Measurements from ENCODE around the gene ZDHHC11.
"Not testable (repeated sequence)": the region's sequence is repeated elsewhere in the genome, so short reads cannot be mapped to it uniquely, and the experiment has no call there.

Gene ZDHHC11

DNA sequence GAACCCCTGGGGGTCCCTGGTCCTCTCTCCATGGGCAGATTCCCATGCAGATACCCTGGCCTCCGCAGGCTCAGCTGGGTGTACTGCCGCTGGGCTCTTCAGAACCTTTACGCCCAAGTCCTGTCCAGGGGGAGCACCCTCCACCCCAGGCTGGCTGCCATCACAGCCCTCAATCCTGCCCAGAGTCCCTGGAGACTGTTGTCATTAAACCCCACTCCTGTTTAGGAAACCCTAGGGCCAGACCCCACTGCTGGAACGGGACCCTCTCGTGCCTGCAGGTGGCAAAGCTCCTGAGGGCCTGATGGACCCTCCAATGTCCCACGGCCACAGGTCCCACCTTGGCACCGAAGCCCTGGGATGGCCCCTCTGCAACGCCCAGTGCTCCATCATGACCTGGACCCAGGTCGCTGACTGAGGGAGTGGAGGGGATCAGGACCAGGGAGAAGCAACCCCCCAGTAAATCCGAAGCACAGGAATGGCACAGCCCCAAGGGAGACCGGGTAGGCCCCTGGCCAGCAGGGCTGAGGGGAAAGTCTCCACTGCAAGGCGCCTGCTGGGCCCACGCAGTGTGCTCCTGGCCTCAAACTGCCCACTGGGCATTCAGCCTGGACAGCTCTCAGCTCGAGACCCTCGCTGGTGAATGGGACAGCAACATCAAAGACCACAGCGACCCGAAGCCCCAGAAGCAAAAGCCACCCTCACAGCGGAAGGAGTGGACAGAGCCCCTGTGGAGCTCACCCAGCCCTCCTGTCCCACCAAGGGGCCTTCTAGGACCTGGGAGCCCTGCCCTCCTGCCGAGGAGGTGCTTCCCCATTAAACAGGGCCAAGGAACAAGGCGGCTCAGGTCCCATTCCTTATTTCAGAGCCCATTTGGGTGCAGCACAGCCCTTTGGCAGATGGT lies 74.6 kb downstream of the ZDHHC11 start:
- no peak for DNase-seq (ENCODE audit: low read depth in 2 of 2)

DNA sequence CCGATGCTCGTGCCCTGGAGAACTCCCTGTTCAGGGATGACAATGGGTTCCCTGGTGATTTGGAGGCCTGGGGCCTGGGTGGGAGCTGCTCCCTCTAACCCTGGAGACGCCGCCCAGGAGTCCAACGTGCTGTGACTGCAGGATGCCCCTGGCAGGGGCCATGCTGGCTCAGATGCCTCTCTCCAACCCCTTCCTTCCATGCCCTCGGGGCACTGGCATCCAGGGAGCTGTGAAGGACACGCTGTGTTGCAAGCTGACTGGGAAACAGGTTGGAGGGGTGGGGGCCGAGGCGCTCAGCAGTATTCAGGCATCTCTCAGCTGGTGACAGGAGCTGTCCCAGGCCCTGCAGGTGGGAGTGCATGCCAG lies 75.2 kb downstream of the ZDHHC11 start:
- DNase-seq (ENCODE audit: low read depth in 2 of 2), result not testable (repeated sequence)

DNA sequence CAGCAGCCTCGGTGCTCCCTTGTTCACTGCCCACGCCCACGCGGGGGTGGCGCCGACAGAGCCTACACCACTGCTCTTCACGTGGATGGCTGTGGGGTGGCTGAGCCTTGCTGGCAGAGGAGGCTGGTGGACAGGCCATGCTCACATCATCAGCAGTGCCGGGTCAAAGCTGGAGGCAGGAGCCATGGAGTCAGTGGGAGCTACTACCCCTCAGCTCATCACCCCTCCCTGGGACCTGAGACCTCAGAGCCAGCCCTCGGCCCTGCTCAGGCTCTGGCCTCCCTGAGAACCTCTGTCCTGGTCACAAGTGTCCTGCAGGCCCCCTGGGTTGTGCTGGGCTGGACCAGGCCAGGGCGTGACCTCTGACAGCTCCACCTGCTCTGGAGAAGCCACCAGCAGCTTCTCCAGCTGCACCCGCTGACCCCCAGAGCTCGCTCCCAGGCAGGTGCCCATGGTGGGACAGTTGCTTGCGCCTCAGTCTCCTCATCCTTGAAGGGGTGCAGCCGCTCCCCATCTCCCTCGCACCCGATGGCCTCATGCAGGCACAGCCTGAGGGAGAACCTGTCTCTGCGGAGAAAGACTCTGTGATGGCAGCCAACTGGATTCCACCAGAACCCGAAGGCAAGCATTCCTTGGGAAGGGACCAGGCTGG lies 75.8 kb downstream of the ZDHHC11 start:
- not testable (repeated sequence) for DNase-seq (ENCODE audit: low read depth in 2 of 2)

DNA sequence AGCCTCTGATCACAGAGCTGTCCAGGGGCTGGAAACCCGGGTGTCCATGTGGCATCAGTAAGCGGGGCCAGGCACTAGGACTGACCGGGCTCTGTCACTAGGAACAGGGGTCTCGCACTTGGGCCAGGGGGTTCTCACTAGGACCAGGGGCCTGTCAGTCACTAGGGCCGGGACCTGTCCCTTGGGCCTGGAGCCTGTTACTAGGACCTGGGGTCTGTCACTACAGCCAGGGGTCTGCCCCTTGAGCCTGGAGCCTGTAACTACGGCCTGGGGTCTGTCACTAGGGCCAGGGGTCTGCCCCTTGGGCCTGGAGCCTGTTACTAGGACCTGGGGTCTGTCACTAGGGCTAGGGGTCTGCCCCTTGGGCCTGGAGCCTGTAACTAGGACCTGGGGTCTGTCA lies 76.5 kb downstream of the ZDHHC11 start:
- DNase-seq (ENCODE audit: low read depth in 2 of 2), result not testable (repeated sequence)

DNA sequence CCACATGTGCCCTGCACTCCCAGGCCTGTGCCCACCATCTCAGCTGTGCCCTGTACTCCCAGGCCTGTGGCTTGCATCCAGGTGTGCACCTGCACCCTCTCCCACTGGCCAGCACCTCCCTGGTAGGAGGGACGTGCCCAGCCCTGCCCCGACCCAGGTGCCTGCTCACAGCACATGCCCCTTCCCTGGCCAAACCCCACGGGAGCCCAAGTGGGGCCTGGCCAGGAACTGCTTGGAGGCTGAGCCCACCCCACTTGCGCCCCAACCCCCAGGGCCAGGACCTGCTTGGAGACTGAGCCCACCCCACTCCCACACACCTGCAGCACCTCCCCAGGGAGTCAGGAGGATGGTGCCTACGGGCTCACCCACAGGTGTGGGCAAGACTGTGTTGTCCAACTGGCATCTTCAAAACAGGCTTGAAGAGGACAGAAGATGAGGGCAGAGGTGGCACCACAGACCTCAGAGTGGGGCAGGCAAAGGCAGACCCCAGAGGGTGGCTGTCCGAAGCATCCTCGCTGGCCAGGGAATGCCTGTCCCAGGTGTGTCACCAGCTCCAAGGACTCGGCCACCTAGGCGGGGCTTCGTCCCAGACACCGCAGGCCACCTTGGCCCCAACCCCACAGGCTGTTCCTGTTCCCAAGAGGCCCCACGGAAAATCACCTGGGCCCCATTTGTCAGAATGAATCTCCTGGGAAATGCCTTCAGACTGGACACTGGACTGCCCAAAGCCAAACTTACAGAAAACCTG lies 77.1 kb downstream of the ZDHHC11 start:
- DNase-seq (ENCODE audit: low read depth in 2 of 2), result no peak

DNA sequence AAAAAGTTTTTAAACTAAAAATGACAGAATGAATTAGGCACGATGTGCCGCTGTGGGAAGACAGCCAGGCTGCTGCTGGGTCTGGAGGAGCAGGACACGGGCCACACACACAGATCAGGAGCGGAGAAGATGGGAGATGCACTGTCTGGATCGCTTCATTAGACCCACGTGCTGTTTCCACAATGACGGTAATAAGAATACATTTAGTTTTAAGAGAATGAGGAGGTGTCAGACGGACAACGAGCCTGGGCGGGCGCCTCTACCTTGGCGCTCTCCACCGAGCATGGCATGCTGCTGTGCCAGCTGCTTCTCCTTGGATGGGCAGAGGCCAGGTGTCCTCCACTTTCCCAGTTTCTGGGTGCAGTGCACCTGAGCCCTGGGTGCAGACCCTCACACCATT lies 77.9 kb downstream of the ZDHHC11 start:
- DNase-seq (ENCODE audit: low read depth in 2 of 2), result not testable (repeated sequence)

DNA sequence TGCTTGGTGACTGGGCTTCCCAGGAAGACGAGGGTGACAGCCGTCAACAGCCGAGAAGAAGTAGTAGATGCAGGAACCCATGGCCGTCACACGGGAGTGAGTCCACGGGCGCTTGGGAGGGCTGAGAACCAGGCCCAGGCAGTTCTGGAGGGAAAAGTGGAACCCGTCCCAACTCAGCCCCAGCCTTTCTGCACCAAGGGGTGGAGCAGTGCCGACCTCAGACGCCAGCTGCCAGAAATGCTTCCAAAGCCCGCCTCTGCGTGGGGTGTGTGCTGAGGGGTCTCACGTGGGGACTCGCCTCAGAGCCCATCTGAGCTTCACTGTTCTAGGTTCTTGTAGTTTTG lies 78.3 kb downstream of the ZDHHC11 start:
- not testable (repeated sequence) for DNase-seq (ENCODE audit: low read depth in 2 of 2)

DNA sequence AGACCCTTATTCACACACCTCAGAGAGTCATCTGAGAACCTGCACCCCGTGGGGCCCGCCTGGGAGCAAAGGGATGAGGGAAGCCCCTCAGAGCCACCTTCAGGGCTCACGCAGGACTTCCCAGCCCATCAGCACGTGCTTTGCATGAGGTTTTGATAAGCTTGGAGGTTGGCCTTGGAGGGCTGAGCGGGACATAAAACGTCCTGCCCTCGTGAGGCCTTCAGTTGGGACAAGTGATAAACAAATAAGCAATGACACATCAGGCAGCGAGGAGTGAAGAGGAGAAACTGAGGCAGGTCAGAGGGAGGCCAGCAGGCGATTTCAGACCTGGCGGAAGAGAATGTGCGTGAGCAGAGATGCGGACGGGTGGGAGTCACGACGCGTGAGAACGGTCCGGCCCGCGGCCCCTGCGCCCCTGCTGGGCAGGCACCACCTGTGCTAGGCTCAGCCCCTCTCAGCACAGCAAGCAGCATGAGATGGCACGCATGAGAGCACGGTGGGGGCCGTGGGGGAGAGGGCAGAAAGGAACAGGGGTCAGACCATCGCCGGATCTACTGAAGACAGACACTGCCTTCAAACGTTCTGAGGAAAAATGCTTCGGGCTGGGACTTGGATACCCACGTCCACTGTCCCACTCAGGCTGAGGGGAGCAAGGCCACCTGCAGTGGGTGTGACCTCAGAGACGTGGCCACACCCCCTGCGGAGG lies 78.8 kb downstream of the ZDHHC11 start:
- not testable (repeated sequence) for DNase-seq (ENCODE audit: low read depth in 2 of 2)

DNA sequence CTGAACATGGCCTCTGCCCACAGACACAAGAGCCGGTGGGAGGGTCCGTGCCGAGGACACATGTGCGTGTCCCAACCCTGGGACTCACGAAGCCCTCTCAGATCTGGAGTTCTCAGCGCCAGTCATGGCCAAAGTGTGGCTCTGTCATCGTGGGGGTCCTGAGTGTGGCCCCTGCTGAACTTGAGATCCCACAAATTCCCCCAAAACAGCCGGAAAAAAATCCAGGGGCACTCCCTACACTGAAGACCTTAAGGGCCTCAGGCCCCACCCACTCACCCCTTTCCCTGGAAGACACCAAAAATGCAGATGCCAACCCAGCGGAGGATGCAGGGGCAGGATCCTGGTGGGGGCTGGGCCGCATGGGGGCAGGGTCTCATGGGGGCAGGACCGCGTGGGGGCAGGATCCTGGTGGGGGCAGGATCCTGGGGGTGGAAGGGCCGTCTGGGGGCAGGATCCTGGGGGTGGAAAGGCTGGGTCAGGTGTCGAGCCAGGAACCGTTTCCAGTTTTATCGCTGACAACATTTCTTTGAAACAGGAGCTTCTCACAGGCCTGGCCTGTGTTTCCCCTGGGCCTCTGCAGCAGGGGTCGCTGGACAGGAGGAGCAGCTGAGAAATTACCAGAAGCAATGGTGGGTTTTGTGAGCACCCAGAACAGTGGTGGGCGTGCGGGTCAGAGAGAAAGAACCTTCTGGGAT lies 79.6 kb downstream of the ZDHHC11 start:
- DNase-seq (ENCODE audit: low read depth in 2 of 2), result not testable (repeated sequence)

DNA sequence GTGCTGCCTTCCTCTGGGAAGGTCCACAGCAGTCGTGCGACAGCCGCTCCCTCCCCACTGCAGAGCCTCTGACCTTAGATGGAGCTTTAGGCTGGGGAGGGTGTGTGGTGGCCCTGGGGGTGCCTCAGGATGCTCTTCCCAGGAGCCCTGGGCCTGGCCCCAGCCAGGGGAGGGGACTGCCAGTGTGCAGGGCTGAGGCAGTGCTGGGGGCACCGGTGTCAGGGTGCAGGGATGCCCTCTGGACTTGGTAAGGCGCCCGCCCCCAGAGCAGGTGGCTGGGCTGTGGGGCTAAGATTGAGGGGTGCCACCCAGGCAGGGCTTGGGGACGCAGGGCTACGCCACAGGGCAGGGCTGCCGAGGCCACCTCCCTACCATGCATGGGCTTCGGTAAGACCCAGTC lies 80.2 kb downstream of the ZDHHC11 start:
- not testable (repeated sequence) for DNase-seq (ENCODE audit: low read depth in 2 of 2)

DNA sequence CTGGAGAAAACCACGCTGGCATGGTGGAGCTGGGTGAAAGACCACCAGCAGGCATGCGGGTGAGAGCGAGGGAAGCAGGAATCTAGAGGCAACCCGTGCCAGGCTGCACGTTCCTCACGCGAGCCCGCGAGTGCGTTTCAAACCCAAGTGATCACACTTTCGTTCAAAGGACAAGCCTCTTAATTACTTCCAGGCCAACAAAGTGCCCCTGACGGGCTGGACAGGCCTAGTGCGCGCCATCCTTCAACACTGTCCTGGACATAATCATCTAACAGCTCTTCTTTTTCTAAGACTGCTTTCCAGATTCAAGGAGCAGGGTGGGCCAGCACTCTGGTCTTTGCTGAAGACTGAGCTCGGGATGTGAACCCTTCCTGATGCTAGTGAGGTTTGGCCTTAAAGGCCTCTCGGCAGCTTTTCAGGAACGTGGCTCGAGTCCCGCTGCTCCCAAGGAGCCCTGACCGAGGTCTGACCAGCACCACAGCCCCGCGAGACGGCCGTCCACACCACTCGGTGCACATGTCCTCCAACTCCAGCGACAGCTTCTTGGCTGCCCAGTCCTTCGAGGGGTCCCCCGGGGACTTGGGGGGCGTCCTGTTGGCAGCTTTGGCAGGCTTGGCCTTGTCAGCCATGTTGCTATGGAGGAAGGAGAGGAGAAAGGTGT lies 81.2 kb downstream of the ZDHHC11 start:
- DNase-seq (ENCODE audit: low read depth in 2 of 2), result not testable (repeated sequence)

DNA sequence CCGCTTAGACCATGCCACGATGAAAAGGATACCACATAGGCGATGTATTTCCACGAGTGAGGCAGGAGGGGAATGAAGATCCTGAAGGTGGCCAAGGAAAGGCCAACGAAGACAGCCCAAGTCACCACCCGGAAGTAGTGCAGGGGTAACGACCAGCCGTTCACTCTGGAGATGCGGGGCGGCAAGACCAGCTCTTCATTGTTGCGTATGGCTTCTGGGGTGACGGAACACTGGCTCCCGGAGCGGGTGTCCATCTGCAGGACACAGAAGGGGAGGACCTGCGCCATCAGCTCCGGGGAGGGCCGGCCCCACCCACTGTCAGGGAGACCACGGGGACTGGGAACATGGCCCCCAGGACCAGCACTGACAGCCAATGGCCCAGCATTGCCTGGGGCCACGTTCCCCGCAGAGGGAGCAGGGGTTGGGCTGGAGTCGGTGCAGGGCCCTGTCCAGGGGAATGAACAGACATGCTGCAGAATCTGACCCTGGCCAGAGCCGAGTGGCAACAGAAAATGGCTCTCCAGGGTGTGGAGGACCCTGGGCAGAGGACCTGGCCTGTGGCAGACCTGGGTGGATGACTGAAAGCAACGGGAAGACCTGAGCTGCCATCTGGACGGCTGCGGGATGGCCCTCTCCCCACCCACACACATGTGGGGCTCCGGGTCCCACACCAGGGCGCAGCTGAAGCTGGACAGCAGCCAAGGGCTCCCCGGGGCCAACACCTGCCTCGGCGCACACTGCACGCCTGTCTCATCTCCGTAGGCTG lies 83.9 kb downstream of the ZDHHC11 start:
- no peak for DNase-seq (ENCODE audit: low read depth in 2 of 2)

DNA sequence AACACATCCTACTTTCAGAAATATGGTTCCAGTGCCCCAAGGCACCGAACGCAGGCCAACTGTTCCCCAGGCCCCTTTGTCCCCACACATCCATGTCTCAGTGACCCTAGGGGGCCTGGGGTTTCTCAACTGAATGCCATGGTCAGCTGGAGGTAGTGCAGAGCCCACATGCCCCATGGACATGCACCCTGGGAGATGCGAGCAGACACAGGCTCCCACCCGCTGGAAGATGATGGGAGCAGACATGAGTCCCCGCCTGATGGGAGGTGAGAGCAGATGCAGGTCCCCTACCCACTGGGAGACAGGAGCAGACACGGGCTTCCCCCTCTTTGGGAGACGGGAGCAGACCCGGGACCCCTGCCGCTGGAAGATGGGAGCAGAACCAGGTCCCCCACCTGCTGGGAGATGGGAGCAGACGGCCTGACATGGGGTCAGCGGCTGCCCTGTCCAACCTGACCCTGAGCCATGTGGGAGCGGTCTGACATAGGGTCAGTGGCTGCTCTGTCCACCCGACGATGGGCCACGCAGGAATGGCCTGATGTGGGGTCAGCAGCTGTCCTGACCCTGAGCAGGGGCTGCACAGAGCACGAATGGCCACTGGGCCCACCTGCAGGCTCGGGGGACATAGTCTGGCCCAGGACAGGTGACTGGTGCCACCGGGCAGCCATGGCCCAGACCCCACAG lies 84.7 kb downstream of the ZDHHC11 start:
- no peak for DNase-seq (ENCODE audit: low read depth in 2 of 2)

DNA sequence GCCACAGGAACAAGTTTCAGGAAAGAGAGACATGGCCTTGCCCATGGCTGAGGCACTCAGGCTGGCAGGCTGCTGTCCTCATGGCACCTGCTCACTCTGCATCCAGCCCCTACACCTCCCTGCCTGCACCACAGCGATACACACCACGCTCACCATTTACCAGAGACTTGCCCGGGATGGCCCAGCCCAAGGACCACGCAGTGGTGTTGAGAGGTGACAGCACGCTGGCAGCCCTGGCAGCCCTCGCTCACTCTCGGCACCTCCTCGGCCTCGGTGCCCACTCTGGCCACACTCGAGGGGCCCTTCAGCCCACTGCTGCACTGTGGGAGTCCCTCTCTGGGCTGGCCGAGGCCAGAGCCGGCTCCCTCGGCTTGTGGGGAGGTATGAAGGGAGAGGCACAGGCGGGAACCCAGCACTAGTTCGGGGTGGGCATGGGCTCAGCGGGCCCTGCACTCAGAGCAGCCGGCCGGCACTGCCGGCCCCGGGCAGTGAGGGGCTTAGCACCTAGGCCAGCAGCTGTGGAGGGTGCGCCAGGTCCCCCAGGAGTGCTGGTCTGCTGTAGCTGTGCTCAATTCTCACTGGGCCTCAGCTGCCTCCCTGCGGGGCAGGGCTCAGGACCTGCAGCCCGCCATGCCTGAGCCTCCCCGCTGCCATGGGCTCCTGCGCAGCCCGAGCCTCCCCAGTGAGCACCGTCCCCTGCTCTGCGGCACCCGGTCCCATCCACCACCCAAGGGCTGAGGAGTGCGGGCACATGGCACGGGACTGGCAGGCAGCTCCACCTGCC lies 86.6 kb downstream of the ZDHHC11 start:
- DNase-seq (ENCODE audit: low read depth in 2 of 2), result no peak

DNA sequence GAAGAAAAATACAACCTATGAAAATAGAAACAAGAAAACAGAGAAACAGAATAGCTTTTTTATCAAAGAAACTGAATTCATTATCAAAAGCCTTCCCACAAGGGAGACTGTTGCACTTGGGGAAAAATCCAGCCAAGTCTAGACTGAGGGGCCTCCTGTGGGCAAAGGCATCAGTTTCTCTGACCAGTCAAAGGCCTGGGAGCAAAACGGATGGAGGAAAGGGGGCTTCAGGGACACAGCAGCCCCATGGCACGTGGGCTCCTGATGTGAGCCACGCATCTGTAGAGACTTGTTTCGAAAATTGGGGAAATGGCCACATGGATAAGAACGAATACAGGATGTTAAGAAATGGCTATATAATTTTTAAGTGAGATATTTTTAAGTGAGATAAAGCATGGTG lies 87.4 kb downstream of the ZDHHC11 start:
- no peak for DNase-seq (ENCODE audit: low read depth in 2 of 2)

DNA sequence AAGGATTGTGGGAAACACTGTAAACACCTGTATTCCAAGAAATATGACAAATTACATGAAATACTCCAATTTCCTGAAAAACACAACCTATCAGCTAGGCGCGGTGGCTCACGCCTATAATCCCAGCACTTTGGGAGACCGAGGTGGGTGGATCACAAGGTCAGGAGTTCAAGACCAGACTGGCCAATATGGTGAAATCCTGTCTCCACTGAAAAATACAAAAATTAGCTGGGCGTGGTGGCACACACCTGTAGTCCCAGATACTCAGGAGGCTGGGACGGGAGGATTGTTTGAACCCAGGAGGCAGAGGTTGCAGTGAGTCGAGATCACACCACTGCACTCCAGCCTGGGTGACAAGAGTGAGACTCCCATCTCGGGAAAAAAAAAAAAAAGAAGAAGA lies 87.8 kb downstream of the ZDHHC11 start:
- DNase-seq (ENCODE audit: low read depth in 2 of 2), result not testable (repeated sequence)

DNA sequence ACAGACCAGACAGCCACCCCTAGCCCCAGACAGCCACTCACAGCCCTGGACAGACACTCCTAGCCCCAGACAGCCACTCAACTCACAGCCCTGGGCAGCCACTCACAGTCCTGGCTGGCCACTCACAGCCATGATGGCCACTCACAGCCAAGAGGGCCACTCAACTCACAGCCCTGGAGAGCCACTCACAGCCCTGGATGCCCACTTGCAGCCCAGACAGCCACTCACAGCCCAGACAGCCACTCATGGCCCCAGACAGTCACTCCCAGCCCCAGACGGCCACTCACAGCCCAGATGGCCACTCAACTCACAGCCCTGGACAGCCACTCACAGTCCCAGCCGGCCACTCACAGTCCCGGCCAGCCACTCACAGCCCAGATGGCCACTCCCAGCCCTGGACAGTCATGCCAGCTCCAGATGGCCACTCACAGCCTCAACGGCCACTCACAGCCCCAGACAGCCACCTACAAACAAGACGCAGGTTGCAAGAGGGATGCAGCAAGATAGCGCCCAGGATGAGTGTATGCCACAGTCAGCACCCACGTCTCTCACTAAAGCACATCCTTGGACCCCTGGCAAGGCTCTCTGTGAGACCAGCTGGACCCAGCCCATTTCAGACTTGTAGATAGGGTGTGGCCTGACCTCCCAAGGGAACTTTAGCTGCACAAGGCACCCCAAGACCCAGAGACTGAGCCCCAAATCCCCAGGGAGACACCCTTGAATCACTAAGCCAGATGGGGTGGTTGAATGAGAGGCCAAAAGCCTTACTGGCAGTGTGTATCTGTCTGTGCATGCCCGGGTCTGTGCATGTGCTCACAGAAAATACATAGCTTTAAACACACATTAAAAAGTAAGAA lies 88.7 kb downstream of the ZDHHC11 start:
- DNase-seq (ENCODE audit: low read depth in 2 of 2), result no peak
